Progenitor cell of endocrine pancreas (in vitro differentiated cells): ENCODE data around the gene RUNDC1. TPM values are rescaled to one million over a fixed set of nuclear protein-coding genes. Genes with fewer than 3 reads are reported as not detected.
"Not testable (repeated sequence)": the region's sequence is repeated elsewhere in the genome, so short reads cannot be mapped to it uniquely, and the experiment has no call there.

Source experiments
- DNase-seq: peaks from one replicate; pipeline ENCODE4 v3.0.0; 2021; ENCODE audit warnings: low spot score; ENCODE audit not compliant: unreplicated experiment
- H3K27ac Mint-ChIP-seq: 2 replicates; pipeline ENCODE4 v1.8.0; 2021; ENCODE audit warnings: mild to moderate bottlenecking, moderate library complexity, mixed read lengths
- H3K27me3 Mint-ChIP-seq: 2 replicates; pipeline ENCODE4 v1.8.0; 2021; ENCODE audit warnings: mixed read lengths
- H3K36me3 Mint-ChIP-seq: 2 replicates; pipeline ENCODE4 v1.8.0; 2022; ENCODE audit warnings: mixed read lengths; ENCODE audit not compliant: insufficient read depth
- H3K4me1 Mint-ChIP-seq: 2 replicates; pipeline ENCODE4 v1.8.0; 2021; ENCODE audit warnings: low read depth, mixed read lengths
- H3K4me3 Mint-ChIP-seq: 2 replicates; pipeline ENCODE4 v1.8.0; 2021; ENCODE audit warnings: low read depth, mild to moderate bottlenecking, moderate library complexity, mixed read lengths
- H3K9me3 Mint-ChIP-seq: 2 replicates; pipeline ENCODE4 v1.8.0; 2021; ENCODE audit warnings: low read depth, mixed read lengths
- CTCF ChIP-seq: fragments of 200-600 bp; sonication (generic); IDR thresholded peaks from one replicate; pipeline ENCODE4 v1.5.0; 2021; ENCODE audit warnings: antibody characterized with exemption, mild to moderate bottlenecking; ENCODE audit not compliant: unreplicated experiment
- total RNA-seq: library from RNA; stranded (reverse); gene quantifications from 2 replicates; pipeline ENCODE4 v1.2.1, GENCODE V29; 2021

RUNDC1 gene
- total RNA-seq, 1 donor from 2014 or later = 22.6 TPM

GRCh38 chr17:42985225-42985624 lies 4.9 kb downstream of the RUNDC1 start:
- TF ChIP-seq CTCF = no peak
- no peak for DNase-seq
- Mint-ChIP-seq H3K27ac (no peak overlapping the region), H3K4me1 (peaks cover 15% of the 10 kb centered on the region), H3K27me3 (no peaks in the 10 kb centered on the region), H3K36me3 (peaks cover 13% of the 10 kb centered on the region), H3K4me3 (no peak overlapping the region), H3K9me3 (no peaks in the 10 kb centered on the region)

GRCh38 chr17:42989141-42989540 lies 8.8 kb downstream of the RUNDC1 start:
- Mint-ChIP-seq H3K9me3 (no peaks in the 10 kb centered on the region), H3K27ac (no peak overlapping the region), H3K36me3 (peaks cover 27% of the 10 kb centered on the region), H3K4me1 (no peaks in the 10 kb centered on the region), H3K27me3 (no peaks in the 10 kb centered on the region), H3K4me3 (no peak overlapping the region)
- DNase-seq = no peak
- TF ChIP-seq CTCF = no peak

- H3K4me3 Mint-ChIP-seq = no peak overlapping the region
- no peak for TF ChIP-seq CTCF
- H3K9me3 Mint-ChIP-seq = no peaks in the 10 kb centered on the region
- H3K36me3 Mint-ChIP-seq = peaks cover 27% of the 10 kb centered on the region
- no peak for DNase-seq
- no peak overlapping the region for H3K27ac Mint-ChIP-seq
- H3K27me3 Mint-ChIP-seq = no peaks in the 10 kb centered on the region
- H3K4me1 Mint-ChIP-seq = peaks cover 2% of the 10 kb centered on the region
Observed at GRCh38 chr17:42989726-42990652, 9.6 kb downstream of the RUNDC1 start.

- H3K36me3 Mint-ChIP-seq = peaks cover 26% of the 10 kb centered on the region
- TF ChIP-seq CTCF = no peak
- no peak overlapping the region for H3K27ac Mint-ChIP-seq
- H3K27me3 Mint-ChIP-seq = no peaks in the 10 kb centered on the region
- H3K4me3 Mint-ChIP-seq = no peak overlapping the region
- no peak for DNase-seq
- H3K4me1 Mint-ChIP-seq = peaks cover 6% of the 10 kb centered on the region
- H3K9me3 Mint-ChIP-seq = no peaks in the 10 kb centered on the region
Observed at GRCh38 chr17:42991471-42991870, 11.1 kb downstream of the RUNDC1 start.

- no peak for DNase-seq
- no peak overlapping the region for H3K27ac Mint-ChIP-seq
- no peak for TF ChIP-seq CTCF
- peaks cover 26% of the 10 kb centered on the region for H3K36me3 Mint-ChIP-seq
- H3K4me3 Mint-ChIP-seq = no peak overlapping the region
- peaks cover 13% of the 10 kb centered on the region for H3K4me1 Mint-ChIP-seq
- no peaks in the 10 kb centered on the region for H3K9me3 Mint-ChIP-seq
- H3K27me3 Mint-ChIP-seq = no peaks in the 10 kb centered on the region
Observed at GRCh38 chr17:42992872-42993271, 12.5 kb downstream of the RUNDC1 start.

- Mint-ChIP-seq H3K36me3 (peaks cover 22% of the 10 kb centered on the region), H3K4me1 (peaks cover 15% of the 10 kb centered on the region)
- H3K4me3 Mint-ChIP-seq, H3K27ac Mint-ChIP-seq, DNase-seq, H3K27me3 Mint-ChIP-seq, H3K9me3 Mint-ChIP-seq: not testable (repeated sequence)
Observed at GRCh38 chr17:42993913-42994312, 13.5 kb downstream of the RUNDC1 start.
